Right renal cortex interstitium (tissue), 3 donors: Measurements from ENCODE around the gene MPRIP. TPM values are rescaled to one million over a fixed set of nuclear protein-coding genes. Genes with fewer than 3 reads are reported as not detected.
"Not testable (repeated sequence)": the region's sequence is repeated elsewhere in the genome, so short reads cannot be mapped to it uniquely, and the experiment has no call there.

Source experiments
- DNase-seq, 3 donors: peaks; one replicate each; pipeline ENCODE4 v3.0.0-alpha.2; 2013; ENCODE audit warnings: low read depth in 3 of 3, low spot score in 2 of 3
- polyA plus RNA-seq, 3 donors: library from polyadenylated mRNA; unstranded; fragments of 120-200 nt; gene quantifications; one replicate each; pipeline ENCODE4 v1.2.1, GENCODE V29; 2013; ENCODE audit not compliant: insufficient read length in 3 of 3

MPRIP gene
- polyA plus RNA-seq, 3 donors, result 129 to 172 (median 171) TPM

DNA sequence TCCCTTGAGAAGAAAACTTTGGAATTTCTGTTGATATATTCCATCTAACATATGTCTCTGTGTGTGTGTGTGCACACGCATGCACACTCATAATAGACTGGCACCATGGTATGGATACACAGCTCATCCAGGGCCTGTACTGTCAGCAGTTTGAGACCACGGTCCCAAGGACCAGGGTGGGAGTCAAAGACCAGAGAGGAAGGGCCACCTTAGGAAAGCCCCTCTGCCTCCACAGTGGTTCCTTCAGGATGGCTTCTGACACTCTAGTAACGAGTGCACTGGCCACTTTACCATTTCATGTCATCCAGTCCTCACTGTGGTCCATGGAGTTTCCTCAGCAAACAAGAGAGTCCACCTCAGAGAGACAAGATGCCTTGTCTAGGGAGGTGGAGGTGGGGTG lies 82.1 kb downstream of the MPRIP start:
- no peak for DNase-seq

DNA sequence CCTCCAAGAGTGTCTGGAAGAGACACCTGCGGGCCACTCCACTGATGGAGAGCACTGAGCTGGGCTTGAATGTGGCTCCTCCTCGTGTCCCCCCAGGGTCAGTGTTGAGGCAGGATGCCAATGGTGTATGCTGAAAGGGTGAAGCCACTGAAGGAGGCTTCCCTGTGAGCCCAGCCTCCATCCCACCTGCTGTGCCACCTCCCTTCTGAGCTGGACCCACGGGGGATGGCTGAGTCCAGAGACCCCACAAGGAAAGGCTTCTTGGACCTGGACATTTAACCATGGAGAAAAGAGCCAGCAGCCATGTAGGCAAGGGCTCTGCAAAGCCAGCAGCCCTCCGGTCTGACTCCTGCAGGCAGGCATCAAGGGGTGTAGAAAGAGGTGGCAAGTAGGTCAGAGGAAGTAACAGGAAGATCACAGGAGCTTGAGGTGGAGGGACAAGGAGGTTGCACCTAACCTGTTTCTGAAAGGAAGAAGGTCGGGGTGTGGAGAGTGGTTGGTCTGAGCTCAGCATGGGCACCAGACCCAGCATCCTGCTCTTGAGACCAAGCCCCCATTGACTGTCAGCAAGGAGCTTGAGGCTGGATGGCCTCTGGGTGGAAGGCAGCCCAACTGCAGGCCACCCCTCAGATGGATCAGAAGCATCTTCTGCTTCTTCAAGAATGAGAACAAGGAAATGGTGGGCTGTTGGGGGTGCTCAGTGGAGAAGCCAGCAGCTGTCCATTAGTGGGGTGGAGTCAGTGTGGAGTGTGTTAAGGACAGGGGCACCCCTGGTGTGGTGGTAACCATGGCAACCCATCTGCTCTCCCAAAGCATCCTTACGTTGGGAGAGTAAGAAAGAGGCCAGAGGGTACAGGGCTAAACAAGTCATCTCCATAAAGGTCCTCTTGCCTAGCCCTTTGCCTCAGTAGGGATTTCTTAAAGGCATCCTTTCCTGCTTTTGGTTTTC lies 83.2 kb downstream of the MPRIP start:
- no peak for DNase-seq

DNA sequence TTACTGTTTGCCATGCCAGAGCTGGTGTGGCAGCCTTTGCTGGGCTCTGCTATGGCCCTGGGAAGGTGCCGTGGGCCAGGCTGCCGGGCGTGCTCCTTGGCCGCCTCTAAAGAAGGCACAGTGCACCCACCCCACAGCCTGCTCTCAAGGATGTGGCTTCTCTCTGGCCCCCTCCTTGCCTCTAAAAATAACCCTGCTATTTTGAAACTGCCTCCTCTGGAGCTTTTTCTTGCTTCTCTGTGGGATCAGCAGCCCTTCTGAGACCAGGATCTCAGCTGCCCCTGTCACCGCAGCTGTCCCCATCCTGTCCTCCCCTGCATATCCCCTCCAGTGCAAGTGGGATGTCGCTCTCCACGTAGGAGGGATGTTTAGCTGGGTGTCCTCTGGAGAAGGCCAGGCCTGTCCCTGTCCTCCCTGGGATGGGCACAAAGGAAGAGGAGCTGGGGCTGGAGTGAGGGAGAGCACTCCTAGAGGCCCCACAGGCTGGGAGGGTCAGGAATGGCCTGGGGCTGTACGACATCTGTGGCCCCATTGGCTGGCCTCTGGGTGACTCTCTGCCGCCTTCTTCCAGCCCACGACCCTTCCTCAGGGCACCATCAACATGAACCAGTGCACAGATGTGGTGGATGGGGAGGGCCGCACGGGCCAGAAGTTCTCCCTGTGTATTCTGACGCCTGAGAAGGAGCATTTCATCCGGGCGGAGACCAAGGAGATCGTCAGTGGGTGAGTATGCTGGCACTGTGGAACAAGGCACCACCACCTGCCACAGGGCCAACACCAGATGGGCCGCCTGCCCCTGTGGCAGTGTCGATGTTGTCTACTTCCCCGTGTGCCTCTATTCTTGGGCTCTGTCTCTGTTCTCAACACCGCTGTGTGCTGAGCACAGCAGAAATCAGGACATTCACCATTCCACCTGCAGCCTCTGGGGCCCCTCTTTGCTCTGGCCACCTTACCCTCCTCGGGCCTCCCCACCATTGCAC lies 84.2 kb downstream of the MPRIP start:
- no peak for DNase-seq

DNA sequence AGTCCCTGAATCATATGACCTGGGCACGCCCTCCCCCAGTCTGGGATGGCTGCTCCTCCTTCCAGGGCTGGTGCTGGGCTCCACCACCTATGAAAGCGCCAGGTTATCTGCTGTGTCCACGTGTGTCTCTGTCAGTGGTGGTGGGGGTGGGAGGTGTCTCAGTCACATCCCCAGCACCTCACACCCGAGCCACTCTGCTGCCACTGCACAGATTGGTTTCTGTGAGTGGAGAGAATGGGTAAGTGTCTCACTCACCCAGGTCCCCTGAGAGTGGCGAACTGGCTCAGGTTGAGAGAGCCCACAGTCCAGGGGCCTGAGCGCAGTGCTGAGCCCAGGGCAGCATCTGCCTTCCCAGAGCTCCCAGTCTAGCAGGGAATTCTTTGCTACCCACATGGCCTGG lies 84.9 kb downstream of the MPRIP start:
- no peak for DNase-seq

DNA sequence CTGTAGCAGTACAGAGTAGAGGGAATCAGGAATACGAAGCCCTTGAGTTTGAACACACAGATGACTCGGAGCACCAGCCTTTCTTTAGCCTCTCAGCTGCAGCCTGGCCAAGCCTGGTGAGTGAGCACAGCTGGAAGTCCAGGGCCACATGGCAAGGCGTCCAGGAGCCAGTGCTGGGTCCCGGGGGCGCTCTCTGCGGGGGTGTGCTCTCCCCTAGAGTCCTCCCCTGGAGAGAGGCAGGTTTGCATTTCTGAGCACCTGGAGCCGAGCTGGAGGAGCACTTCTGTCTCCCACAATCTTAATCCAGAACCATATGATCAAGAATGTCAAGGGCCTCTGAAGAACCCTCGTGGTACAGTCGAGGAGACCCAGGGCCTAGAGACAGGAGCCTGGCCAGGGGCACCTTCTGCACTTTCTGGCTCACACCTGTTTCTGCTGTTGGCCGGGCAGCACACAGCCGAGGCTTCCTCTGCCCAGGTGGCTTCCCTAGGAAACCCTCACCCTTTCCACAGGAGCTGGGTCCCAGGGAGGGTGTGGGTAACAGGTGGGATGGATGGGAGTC lies 85.6 kb downstream of the MPRIP start:
- DNase-seq, result no peak

DNA sequence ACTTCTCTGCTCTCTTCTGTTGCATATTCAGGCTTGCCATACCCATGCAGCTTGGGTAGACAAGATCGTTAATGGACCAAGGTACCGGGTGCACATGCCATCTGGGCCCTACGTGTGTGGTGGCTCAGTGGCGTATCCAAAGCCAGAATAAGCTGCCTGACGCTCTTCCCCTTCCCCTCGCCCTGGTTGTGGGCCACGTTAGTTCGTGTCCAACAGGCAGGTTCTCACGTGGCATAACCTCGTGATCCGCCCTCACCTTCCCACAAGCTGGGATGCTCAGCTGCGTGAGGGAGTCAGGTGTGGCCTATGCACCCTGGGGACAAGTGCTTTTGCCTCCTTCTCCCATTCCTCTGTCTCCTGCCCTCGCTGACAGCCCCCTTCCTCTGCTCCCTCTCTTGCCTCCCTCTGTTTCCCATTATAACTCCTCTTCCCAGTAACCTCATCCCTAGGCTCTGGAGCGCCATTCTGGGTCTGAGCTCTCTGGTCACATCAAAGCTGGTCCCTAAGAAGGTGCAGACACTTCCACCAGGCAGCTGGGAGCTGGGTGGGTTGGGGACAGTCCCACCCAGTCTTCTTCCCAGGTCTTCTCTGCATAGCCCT lies 86.3 kb downstream of the MPRIP start:
- DNase-seq, result no peak

DNA sequence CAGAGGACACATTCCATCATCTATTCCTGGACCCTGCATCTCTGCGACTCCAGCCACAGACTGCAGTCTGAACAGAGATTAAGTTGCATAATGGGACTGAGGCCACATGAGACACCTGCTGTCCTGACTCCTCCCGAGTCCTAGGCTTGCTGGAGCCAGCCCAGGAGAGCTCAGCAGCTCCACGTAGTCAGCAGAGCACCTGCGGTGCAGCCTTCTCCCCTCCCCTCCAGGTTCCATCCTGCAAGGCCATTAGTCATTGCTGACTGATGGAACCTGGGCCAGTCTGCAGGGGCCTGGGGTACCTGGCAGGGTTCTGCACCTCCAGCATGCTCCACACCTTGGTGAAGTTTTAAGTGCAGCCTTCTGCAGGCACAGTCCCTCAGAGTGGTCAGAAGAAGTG lies 87.2 kb downstream of the MPRIP start:
- DNase-seq, result no peak

DNA sequence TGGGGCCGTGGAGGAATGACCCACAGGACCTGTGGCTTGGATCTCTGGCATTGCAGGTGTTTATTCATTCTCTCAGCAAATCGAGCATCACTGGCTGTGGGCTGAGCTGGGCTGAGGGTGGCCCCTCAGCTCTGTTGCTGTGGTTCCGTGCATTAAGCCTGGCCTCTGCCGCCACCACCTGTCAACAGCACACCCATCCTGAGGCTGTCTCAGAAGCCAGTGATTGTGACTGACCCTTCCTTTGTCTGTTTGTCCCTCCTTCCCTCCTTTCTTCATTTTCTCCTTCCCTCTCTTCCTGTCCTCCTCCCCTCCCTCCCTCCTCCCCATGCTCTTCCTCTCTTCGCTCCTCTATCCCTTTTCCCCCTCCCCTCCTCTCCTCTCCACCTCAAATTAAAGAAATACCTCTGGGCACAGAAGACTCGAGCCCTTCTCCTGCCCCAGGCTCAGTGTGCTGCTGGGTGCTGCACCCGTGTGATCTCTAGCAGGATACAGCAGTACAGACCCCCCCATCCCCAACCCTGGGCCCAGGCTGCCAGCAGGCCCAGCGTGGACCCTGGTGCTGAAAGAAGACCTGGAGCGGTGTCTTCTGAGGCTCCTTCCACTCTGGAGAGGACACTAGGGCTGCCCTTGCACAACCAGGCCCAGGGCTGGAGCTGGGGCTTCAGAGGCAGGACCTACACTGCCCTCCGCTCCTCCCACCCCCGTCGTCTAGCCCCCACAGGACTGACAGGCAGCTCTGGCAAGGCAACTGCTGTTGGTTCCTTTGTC lies 88.0 kb downstream of the MPRIP start:
- no peak for DNase-seq

DNA sequence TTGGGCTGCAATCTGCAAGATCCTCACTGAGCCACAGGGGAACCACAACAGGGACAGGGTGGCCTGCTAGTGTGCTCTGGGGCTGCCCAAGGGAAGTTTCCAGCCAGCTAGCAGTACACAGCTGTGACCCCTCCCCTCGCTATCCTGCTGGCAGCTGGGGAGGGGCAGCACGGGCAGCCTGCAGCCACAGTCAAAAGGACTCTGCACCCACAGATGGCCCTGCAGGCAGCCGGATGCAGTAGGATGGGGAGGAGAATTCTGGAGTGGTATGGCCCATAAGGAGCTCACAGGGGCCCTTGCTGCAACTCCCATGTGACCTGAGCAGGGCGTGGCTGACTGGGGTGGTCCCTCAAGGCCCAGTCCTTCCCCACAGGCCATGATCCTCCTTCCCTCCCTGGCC lies 89.6 kb downstream of the MPRIP start:
- no peak for DNase-seq

DNA sequence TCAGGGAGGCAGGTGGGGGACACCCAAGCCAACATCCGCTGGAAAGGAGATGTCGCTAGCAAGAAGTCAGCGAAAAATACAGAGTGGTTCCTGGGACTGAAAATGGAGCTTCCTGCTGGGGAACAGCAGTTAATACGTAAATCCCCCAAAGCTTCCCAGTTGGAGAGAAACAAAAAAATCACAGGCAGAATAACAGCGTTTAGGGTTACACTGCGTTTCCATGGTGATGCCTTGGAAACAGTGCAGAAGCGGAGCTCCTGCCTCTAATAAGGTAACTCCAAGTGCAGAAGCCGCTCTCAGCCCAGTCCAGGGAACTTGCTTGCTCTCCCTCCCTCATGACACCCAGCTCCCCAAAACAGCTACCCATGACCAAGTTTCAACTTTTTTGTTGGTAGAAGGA lies 90.5 kb downstream of the MPRIP start:
- DNase-seq, result peak in 1 of 3 donors; percentile 57

DNA sequence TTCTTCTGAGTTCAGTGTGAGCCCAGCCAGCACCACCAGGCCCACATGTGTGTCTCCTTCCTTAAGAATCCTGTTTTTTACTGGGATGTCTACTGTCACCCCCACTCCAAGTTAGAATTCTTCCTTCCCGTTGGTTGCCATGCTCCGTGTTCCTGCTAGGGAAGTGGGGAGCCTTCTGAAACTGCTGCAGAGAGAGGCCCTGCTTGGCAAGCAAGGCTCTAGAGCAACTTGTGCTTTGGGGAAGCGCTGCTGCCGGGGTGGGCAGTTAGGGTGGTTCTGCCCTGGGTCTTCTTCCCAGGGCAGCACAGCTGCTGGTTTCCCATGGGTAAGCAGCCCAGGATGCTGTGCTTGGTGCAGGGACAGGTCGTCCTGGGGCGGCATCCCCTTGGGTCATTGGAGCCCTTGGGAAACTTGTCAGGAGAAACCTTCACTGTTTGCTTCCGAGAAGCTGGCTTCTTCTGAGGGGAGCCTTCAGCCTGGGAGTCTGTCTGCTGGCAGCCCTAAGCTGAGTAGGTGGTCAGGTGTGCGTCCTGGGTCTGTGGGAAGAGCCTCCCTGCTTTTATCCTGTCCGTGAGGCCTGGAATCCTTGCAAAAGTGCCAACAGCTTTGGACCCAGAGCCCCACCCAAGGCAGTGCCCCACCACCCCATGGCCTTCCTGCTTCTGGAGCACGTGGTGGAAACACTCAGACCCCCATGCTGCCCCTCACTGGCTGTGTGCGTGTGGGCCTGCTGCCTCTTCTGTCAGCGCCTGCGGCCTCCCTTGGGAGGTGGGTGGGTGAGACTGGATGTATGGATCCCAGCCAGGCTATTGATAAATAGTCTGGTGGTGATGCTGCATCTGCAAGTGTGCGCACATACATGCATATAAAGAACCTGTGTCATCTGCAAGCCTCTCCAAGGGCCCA lies 92.0 kb downstream of the MPRIP start:
- DNase-seq, result no peak

DNA sequence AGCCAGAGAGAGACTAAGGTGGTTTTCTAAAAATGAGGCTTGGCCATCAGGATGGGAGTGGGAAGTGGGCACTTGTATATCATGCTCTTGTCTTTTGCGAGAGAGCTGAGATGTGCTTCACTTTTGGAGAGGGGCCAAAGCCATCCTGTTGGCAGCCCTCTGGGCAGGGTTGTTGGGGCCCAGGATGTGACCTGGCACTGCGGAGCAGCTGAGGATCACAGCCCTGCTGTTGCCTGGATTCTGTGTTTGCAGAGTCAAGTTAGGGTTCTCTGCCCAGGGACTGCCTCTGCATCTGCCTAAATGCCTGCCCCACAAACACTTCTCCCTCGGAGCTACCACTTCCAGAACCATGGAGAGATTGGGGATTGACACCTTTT lies 92.7 kb downstream of the MPRIP start:
- DNase-seq, result no peak

DNA sequence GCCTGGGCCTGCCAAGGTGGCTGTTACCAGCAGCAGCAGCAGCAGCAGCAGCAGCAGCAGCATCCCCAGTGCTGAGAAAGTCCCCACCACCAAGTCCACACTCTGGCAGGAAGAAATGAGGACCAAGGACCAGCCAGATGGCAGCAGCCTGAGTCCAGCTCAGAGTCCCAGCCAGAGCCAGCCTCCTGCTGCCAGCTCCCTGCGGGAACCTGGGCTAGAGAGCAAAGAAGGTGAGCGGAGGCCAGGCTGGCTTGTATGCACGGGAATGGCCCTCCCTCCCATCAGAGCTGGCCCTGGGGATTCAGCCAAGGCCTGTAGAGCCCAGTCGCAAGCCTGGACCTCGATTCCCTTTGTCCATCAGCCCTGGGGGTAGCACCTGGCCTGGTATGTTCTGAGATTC lies 94.0 kb downstream of the MPRIP start:
- not testable (repeated sequence) for DNase-seq

DNA sequence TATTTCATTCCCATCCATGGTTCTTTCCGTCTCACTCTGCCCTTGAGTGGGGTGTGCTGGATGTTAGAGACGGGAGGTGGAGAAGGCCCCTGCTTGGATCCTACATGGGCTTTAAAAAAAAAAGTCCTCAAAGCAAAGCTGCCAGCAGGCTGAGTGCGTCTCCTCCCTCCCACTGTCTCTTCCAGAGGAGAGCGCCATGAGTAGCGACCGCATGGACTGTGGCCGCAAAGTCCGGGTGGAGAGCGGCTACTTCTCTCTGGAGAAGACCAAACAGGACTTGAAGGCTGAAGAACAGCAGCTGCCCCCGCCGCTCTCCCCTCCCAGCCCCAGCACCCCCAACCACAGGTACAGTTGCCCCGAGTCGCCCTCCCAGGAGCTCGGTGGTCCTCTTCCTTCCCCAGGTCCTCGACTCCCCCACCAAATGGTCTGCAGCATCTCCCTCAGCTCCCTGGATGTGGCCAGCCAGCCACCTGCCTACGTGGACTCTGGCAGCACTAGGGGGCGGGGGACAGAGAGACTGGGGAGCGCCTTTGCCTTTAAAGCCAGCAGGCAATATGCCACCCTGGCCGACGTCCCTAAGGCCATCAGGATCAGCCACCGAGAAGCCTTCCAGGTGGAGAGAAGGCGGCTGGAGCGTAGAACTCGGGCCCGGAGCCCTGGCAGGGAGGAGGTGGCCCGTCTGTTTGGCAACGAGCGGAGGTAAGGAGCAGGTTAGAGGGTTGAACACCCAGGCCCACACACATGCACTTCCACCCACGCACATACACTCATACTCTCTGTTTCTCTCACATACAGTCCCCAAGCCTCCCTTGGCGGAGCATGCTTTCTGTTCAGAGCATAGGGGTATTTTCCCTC lies 95.7 kb downstream of the MPRIP start:
- DNase-seq, result no peak

DNA sequence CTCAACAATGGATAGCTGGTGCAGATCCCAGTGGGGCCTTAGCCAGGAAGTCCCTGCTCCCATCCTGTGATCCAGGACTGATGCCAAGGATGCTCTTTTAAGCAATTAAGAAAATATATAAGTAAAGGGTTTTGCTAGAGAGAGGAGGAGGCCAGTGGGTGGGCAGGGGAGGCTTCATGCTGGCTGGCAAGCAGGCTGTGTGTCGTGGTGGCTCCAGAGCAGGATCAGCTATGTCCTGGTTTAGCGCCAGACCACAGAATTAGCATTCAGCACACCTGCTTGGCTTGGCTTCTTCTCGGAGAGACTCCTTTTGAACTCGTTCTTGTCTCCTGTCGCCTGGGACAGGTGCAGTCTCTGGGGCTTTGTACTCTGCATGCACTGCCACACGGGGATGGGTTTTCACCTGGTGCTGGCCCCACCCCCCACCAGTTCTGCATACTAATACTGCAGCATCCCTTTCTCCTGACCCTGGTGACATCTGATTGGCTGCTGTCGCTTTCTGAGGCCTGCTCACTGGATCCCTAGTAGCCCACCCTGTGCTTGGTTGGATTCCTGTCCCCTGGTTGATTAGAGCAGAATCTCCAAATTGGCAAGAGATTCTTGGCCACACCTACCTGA lies 97.8 kb downstream of the MPRIP start:
- no peak for DNase-seq

DNA sequence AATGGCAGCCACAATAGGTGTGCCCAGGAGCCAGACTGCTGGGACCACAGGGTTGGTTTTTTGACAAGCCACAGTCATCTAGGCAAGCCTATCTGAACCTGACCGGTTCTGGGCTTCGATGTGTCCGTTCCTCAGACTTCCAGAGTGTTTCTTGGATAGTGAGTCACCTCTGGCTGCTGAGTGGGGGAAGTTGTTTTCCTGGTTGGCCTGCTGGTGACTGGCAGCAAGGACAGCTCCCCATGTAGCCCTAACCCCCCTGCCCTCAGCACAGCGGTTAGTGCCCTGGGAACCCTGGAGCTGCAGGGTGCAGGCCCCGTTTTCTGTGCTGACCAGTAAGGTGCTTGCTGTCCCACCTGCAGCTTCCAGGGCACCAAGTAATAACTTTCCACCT lies 98.3 kb downstream of the MPRIP start:
- no peak for DNase-seq

DNA sequence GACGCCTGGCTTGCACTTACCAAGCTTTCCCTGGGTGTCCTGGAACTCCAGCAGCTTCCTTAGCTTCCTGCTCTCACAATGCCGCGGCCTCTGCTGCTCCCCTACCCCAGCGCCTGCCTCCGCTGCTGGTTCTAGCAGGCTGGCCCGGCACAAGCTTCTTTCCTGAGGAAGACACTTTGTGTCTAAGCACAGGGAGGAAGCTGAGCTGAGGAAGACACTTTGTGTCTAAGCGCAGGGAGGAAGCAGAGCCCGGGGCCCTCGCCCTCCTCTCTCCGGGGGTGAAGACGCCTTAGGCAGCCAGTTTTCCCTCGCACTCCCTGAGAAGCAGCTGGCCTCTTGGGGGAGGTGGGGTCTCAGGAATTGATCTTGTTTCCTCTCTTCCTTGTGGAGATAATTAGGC lies 99.0 kb downstream of the MPRIP start:
- no peak for DNase-seq
